Breast epithelium (tissue), 3 donors: ENCODE results near the gene PDZD4.

Experiments
- POLR2A ChIP-seq: fragments of 450-650 bp; IDR thresholded peaks from one replicate; pipeline ENCODE4 v1.6.1; 2016; ENCODE audit warnings: antibody characterized with exemption, mild to moderate bottlenecking, moderate library complexity
- POLR2AphosphoS5 ChIP-seq, 3 donors: sonication (generic); formaldehyde crosslinking; IDR thresholded peaks; one replicate each; pipeline ENCODE4 v1.6.1; 2017; ENCODE audit warnings: antibody characterized with exemption in 3 of 3
- TF ChIP-seq, protein P1 (sequence below), 3 donors: fragments of 450-650 bp; IDR thresholded peaks; one replicate each; pipeline ENCODE4 v1.5.1; 2016 to 2017; ENCODE audit warnings: antibody characterized with exemption in 3 of 3, mild to moderate bottlenecking in 3 of 3, moderate library complexity in 3 of 3

- TF ChIP-seq, protein P1, sequence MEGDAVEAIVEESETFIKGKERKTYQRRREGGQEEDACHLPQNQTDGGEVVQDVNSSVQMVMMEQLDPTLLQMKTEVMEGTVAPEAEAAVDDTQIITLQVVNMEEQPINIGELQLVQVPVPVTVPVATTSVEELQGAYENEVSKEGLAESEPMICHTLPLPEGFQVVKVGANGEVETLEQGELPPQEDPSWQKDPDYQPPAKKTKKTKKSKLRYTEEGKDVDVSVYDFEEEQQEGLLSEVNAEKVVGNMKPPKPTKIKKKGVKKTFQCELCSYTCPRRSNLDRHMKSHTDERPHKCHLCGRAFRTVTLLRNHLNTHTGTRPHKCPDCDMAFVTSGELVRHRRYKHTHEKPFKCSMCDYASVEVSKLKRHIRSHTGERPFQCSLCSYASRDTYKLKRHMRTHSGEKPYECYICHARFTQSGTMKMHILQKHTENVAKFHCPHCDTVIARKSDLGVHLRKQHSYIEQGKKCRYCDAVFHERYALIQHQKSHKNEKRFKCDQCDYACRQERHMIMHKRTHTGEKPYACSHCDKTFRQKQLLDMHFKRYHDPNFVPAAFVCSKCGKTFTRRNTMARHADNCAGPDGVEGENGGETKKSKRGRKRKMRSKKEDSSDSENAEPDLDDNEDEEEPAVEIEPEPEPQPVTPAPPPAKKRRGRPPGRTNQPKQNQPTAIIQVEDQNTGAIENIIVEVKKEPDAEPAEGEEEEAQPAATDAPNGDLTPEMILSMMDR (IDR thresholded peaks at IDR 0.05) = no peak
- no peak for TF ChIP-seq POLR2AphosphoS5 (IDR thresholded peaks at IDR 0.05)
- no peak for TF ChIP-seq POLR2A
Observed at GRCh38 chrX:153832728-153833127, 2.4 kb upstream of the PDZD4 start.
